ENCODE results near the gene OTOF.

The OTOF gene

DNA sequence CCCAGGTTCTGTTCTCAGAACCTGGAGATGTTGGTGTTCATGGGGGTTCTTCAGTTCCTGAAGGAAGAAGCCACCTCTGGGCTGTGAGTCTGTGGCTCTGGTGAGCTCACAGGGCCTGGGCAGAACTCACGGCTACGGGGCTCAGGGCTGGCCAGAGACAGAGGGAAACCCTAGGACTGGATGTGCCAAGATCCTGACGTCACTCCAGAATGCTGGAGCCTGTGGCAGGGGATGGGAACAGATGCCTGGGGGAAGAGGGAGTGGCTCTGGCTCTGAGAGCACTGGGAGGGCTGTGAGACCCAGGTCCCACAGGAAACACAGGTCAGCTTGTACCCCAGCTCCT is at the start of gene OTOF:
TSS of gene OTOF (minus strand) at position 214 of the 343 bp plus-strand sequence.
- DNase-seq (ENCODE audit: low read depth in 1 of 2, low spot score in 1 of 2), result no peak

DNA sequence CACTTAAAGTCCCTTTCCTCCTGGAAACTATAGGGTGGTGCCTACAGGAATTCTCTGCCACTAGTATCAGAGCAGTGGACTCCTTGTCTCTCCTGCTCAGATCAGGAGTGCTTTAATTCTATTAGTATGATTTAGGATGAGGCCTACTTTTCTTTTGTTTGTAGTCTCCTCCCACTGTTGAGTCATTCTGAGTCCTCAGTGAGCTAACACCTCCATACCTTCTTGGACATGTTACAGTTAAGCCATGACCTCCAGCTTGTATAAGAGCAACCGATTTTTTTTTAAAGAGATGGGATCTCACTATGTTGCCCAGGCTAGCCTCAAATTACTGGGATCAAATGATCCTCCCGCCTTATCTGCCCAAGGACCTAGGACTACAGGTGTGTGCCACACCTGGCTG is 48.7 kb upstream of the OTOF start:
- DNase-seq (ENCODE audit: low read depth in 1 of 2, low spot score in 1 of 2), result no peak

DNA sequence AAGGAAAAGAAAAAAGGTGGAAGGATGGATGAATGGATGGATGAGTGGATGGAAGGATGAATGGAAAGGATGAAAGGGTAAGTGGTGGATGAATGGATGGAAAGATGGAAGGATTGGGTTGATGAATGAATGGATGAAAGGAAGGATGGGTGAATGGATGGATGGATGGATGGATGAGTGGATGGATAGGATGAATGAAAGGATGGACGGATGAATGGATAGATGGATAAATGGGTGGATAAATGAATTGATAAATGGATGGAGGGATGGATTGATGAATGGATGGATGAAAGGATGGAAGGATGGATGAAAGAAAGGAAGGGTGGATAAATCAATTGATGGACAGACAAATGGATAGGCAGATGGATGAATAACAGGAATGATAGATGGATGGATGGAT is 48.2 kb upstream of the OTOF start:
- DNase-seq (ENCODE audit: low read depth in 1 of 2, low spot score in 1 of 2), result no peak

DNA sequence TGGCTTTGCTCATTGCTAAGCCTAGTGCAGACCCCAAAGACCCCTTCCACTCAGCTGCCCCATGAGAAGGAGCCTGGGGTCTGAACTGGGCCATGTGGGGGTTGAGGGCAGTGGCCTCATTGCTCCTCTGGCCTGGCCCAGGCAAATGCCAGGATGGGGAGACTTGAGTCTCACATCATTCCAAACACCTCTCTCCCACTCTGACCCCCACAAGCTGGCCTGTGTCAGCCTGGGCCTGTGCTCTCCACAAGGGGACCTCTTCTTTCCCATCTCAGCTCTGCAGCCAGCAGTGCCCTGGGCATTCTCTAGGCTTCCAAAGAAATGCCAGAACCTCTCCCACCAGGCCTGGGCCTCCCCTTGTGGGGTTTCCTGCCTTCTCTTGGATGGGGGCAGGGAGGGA is 45.8 kb upstream of the OTOF start:
- DNase-seq (ENCODE audit: low read depth in 1 of 2, low spot score in 1 of 2), result no peak

DNA sequence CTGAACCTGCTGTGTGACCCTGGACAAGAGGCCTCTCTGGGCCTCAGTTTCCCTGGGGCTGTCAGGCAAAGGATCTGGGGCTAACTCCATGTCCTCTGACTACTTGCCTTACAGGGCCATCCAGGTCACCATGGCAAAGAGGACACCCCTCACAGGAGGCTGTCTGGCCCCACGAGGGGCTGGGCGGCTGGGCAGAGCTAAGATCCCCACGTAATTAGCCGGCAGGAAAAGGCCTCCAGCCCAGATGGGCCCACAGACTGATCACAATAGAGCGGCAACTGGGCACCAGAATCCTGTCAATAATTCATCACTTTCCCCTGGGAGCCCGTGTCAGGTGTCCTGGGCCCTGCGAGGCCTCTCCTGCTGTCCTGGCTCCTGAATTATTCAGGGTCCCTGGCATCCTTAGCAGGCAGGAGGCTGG is 44.8 kb upstream of the OTOF start:
- no peak for DNase-seq (ENCODE audit: low read depth in 1 of 2, low spot score in 1 of 2)

DNA sequence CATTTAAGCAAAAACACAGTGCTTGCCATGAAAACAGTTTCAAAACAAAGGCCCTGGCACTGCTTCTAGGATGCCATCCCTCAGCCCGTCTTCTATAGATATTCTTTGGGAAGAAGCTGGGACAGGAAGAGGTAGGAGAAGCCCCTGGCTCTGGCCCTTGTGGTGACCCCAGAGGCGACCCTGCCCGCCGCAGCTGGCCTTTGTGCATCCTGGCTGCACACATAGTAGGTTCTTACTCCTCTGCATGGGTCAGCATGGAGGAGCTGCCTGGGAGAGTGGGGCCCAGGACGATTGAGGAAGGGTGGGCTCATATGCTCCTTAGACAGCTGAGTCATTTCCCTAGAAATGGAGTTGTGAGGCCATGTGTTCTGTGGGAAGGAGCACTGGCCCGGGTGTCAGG is 44.4 kb upstream of the OTOF start:
- no peak for DNase-seq (ENCODE audit: low read depth in 1 of 2, low spot score in 1 of 2)

DNA sequence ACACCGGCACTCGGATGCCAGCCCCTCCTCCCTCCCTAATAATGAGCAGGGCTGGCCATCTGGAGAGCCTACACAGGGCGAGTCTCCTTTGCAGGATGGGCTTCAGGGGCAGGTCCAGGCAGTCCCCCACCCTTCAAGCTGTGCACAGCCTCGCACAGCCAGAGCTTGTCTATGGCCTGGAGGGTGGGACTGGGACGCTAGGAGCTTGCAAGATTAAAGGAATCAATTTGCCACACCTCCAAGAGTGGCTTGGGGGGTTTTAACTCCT is 43.9 kb upstream of the OTOF start:
- no peak for DNase-seq (ENCODE audit: low read depth in 1 of 2, low spot score in 1 of 2)

DNA sequence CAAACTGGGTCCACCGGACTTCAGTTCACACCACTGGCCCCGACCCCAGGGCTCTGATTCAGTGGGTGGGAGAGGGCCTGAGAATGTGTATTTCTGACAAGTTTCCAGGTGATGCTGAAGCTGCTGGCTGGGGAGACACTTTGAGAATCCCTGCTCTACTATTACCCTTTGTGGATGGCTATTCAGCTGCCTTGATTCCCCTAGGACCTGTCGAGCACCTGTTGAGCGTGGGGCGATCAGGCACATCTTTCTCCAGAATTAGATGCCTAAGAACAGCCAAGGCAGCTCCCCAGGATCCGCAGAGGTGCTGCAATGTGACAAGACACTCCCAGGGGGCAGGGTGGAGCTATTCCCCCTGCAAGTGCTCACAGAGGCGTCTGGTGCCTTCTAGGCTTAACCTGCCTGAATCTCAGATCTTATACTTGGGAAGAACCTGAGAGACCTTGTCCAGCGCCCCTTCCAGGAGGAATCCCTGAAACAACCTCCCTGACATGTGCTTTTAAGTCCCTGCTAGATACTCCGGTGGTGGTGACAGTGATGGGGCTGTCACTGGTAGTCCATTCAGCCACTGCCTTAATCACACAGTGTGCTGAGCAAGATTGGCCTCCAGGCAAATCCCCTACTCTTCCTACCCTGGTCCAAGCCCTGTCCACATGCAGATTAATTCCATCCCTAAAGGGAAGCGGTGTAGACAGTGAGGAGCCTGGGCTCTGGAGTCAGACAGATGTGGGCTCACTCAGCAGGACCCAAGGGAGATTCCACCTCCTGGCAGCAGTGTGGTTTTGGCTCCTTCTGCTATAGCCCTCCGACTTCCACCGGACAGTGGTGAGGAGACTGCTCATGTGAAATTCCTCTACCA is 43.4 kb upstream of the OTOF start:
- DNase-seq (ENCODE audit: low read depth in 1 of 2, low spot score in 1 of 2), result no peak

DNA sequence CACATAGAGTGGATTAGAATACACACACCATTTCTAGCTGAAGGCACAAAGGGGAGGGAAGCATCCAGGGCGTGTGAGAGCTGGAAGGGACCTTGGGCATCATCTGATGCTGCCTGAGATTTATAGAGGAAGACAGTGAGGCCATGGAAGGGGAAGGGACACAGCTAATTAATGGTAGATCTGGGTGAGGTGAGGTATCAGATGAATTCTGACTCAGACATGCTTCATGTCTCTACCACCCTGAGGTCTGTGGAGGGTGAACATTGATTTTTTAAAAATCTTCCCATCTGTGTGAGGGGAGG is 42.2 kb upstream of the OTOF start:
- no peak for DNase-seq (ENCODE audit: low read depth in 1 of 2, low spot score in 1 of 2)

DNA sequence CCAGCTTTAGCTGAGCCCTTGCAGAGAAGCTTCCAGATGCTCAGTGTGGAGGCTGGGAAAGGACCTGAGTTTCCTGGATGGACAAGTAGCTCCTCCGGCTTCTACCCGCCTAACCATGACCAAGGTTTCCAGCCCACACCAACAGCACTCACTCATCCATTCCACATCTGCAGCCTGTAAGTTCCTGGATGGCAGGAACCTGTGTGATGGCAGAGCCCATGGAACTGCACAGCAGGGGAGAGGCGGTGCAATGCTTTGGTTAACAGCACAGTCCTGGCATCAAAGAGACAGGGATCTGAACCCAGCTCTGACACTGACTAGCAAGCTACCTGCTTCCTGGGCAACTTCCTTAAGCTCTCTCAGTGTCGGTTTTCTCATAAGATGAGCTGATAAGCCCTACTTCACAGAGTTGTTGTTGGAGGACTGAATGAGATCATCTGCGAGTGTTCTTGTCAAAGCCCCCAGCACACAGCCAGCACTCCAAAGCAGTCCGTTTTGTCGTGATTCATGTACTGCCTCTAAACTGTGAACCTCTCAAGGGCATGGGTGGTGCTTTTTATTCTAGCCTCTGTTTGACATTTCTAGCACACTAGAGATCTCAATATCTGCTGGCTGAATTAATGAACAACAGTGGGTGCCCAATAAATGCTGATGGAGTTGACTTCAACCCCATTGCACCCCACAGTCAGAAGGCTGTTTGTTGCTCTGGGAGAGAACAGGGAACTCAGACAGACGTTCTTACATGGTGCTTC is 41.6 kb upstream of the OTOF start:
- DNase-seq (ENCODE audit: low read depth in 1 of 2, low spot score in 1 of 2), result no peak

DNA sequence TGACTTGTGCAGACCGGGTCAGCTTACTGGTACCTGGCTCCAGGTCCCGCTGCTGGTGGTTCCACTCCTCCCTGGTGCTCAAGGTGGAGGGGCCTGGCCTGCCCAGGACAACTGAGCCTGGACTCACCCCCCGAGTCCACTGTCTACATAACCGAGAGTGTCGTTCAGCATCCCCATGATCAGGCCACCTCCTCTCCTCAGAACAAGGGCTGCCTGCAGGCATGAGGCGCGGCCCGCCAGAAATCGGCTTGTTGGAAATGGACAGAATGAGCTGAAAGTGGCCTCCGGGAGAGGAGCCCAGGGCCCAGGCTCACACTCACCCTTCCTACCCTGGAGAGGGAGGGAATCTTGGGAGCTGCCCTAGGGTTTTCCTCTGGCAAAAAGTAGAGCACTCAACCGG is 38.9 kb upstream of the OTOF start:
- DNase-seq (ENCODE audit: low read depth in 1 of 2, low spot score in 1 of 2), result no peak

DNA sequence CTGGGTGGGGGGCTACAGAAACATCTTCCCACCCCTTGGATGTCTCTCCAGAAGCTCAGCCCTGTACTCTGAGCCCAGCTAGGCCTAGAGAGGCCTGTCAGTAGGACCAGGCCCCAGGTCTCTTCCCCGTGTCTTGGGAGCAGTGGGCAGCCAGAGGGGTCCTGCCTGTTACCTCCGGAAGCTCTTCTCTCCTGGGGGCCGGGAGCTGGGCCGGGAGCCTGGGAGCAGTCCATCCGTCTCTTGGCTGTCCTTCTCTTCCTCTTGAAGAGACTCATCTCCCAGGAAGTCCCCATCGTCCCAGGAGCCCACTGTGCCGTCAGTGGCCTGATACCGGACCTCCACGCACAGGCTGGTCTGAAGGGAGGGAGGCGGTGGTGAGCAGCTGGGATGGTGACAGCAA is 38.3 kb upstream of the OTOF start:
- DNase-seq (ENCODE audit: low read depth in 1 of 2, low spot score in 1 of 2), result no peak

DNA sequence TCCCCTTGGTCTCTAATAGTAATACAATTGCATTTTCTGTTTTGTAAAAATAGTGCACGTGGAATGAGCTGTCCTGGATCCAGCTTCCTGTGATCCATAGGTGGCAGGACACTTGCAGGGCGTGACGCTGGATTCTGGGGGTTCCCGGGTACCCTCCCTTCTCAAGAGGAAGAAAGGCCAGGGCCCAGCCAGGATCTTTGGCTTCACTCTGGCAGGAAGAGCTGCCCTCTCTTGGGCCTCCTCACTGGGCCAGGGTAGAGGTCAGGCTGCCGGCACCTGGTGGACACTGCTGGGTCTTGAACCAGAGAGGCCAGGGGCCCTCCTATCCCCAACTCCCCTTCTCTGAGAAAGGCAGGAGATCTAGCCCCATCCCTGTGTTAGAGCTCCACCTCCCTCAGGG is 37.8 kb upstream of the OTOF start:
- no peak for DNase-seq (ENCODE audit: low read depth in 1 of 2, low spot score in 1 of 2)

DNA sequence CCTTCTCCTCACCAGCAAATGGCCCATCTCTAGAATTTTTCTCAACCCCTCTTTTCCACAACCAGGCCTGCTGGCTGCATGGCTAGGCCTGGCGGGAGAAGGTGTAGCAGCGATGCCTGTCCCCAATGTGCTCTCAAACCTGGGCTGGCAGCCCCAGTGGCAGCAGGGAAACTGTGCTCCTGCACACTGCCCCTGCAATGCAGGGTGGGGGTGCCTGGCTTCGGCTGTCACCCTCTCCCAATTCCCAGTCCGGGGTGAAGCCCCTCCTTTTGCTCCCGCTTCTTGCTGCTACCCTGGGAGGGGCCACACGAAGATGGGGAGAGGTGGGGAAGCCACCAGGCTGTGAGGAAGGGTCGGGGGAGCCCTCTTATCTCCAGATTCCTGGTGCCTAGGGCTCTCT is 36.1 kb upstream of the OTOF start:
- DNase-seq (ENCODE audit: low read depth in 1 of 2, low spot score in 1 of 2), result no peak

DNA sequence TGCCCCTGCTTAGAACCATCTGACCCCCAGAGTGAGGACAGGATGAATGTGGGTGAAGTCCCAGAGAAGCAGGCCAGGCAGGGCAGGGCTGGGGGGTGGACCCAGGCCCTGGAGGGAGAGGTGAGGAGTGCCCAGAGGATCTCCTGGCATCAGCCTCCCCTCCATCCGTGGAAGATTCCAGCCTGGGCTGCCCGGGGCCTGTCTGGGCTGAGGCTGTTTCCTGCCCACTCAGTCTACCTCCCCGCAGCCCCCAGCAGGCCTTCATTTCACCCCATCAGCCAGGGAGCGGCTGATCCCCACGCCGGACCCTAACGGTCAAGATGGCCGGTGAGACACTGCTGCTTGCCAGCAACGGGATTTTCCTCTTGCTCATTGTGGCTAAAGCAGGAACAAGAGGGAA is 35.3 kb upstream of the OTOF start:
- no peak for DNase-seq (ENCODE audit: low read depth in 1 of 2, low spot score in 1 of 2)

DNA sequence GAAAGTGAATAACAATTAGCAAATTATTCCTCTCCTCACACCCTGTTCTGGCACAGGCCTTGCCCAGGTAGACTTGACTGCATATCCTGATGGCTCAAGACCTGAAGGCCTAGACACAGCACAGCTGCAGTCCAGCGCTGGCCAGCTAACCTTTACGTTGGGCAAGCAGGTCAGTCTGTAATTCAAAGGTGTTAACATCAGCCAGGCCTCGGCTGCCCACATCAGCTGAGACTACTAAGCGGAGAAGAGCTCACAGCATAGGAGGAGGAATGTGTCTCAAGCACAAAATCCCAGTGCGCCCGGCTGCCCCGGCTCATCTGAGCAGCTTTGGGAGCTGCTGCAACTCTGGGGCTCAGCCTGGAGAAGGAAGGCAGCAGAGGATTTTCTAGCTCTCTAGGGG is 33.5 kb upstream of the OTOF start:
- DNase-seq (ENCODE audit: low read depth in 1 of 2, low spot score in 1 of 2), result no peak

DNA sequence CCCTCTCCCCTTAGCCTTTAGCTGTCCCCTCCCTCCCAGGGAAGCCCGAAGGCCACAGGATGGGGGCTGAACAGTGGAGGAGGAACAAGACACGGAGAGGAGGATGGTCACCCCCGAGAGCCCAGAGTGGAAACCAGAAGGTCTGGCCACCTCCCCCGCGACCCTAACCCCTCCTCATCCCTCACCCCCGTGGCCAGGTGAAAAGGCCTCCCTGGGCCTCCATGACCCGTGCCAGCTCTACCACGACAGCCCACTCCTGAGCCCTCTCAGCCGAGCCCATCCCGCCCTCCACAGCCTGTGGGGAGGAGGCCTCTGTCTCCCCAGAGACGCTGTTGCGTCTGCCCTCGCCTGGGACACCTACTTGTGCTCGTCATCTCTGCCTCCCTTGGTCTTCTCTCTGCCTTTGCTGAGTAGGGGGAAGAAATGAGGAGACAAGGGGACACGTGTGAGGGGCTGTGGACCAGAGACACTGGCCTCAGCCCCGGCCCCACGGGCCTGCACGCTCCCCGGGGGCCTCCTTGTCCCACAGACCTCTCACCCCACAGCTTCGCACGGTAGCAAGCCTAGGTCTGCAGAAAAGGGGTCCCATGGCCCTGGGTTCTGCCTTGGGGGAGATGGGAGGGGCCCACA is 32.5 kb upstream of the OTOF start:
- DNase-seq (ENCODE audit: low read depth in 1 of 2, low spot score in 1 of 2), result no peak

DNA sequence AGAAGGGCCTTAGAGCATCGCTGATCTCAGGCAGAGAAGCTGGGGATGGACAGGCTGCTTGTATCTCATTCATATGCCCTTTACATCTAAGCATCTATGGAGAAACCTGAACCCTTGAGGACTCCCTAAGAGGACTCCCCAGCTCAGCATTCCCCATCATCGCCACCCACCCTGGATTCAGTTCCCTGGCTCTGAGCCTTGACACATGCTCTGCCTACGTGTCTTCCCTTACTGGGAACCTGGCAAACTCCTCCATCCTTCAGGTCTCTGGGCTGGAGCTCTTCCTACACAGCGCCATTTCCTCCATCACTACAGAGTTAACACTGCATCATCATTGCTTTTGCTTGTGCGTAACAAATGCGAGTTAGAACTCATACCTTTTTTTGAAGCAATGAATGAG is 31.2 kb upstream of the OTOF start:
- DNase-seq (ENCODE audit: low read depth in 1 of 2, low spot score in 1 of 2), result no peak

DNA sequence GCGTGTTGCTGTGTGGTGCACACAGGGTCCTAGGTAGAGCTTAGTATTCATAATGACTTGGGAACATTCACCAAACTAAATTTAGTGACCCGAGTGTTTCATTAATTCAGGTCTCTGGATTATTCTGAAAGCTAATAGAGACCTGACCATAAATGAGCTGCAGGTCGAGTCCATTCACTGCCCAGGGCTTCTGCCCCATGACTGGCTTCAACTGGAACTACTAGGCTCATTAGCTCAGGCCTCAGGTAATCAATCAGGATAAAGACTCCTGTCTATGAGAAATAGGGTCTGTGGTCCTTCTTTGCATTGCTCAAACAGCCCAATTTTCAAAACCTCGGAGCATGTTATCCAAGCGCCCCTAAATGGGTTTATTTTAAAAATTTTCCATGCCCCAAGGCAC is 30.0 kb upstream of the OTOF start:
- no peak for DNase-seq (ENCODE audit: low read depth in 1 of 2, low spot score in 1 of 2)

DNA sequence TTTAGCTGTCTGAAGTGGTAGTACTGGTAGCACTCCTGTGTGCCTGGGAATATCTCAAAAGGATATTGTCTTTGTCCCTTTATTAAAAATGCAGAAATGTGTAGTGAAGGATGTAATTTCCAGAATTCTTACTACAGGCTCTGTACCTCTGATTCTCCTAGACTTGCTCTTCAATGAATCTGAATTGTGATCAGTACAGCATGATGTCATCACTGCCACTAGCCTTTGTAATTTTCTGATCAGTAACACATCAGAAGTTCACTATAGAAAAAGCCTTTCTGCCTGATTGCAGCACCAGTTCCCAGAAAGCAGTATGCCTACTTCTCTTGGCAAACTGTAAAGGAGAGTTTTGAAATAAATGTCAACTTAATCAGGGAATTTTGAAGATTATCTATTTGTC is 29.2 kb upstream of the OTOF start:
- DNase-seq (ENCODE audit: low read depth in 1 of 2, low spot score in 1 of 2), result no peak

DNA sequence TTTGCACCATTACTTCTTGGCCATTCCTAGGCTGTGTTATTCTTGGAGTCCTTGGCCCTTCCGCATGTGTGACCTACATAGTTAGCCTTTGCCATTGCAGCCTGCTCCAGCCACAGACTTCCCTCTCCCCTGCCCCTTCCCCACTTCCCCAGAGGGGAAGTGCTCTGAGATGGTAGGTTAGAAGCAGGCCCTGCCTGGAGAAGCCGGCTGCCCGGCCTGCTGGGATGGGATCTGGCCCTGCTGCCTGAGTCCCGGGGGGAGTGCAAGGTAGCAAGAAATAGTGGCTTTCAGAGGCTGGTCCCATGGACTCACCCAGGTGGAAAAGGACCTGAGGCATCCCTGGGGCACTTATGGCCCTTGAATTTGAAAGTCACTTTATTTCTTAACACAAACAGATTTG is 28.4 kb upstream of the OTOF start:
- DNase-seq (ENCODE audit: low read depth in 1 of 2, low spot score in 1 of 2), result no peak

DNA sequence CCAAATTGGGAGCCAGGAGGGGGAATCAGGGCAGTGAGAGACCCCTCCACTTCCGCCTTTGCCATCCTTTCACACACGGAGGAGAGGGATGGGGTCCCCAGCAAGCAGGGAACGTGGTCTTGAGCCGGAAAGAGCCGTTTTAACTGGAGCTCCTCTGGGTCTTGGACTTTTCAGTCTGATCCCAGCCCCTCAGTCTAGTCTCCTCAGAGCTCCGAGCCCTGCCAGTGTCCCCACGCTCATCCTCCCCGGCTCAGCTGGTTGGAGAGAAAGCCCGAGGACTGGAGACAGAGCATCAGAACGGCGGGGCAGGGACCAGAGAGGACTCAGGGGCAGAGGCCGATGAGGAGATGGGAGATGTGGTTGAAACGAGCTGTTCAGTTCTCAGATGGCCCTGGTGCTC is 26.1 kb upstream of the OTOF start:
- DNase-seq (ENCODE audit: low read depth in 1 of 2, low spot score in 1 of 2), result no peak

Measured in activated T-helper 1 cell treated with anti-CD3 and anti-CD28 coated beads, Interleukin-2, amount 50 U/mL, for 16 hours (primary cell).